H9 (cell line): Measurements from ENCODE around the gene EXO1. TPM values are rescaled to one million over a fixed set of nuclear protein-coding genes. Genes with fewer than 3 reads are reported as not detected.

Experiments
- DNase-seq: peaks from one replicate; pipeline ENCODE4 v3.0.0-alpha.2; 2017
- H2AFZ ChIP-seq: one replicate; pipeline ENCODE4 v1.6.1; 2013; ENCODE audit warnings: mild to moderate bottlenecking, low read length, control low read depth, moderate library complexity
- H2AK5ac ChIP-seq: 2 replicates; pipeline ENCODE4 v1.6.1; 2013; ENCODE audit warnings: low read length, control low read depth, mixed read lengths; ENCODE audit not compliant: insufficient read length
- H2BK120ac ChIP-seq: one replicate; pipeline ENCODE4 v1.6.1; 2013; ENCODE audit warnings: low read depth, mild to moderate bottlenecking, low read length, control low read depth, inconsistent platforms; ENCODE audit not compliant: poor library complexity, severe bottlenecking
- H2BK12ac ChIP-seq: 2 replicates; pipeline ENCODE4 v1.6.1; 2013; ENCODE audit warnings: low read length, control low read depth, mixed read lengths, low read depth; ENCODE audit not compliant: insufficient read length
- H2BK15ac ChIP-seq: 2 replicates; pipeline ENCODE4 v1.6.1; 2013; ENCODE audit warnings: low read depth, low read length, control low read depth
- H2BK20ac ChIP-seq: one replicate; pipeline ENCODE4 v1.6.1; 2013; ENCODE audit warnings: low read depth, mild to moderate bottlenecking, low read length, control low read depth, inconsistent platforms; ENCODE audit not compliant: poor library complexity, severe bottlenecking
- H2BK5ac ChIP-seq: 2 replicates; pipeline ENCODE4 v1.6.1; 2013; ENCODE audit warnings: low read length, control low read depth, mixed read lengths; ENCODE audit not compliant: insufficient read length
- H3K14ac ChIP-seq: 2 replicates; pipeline ENCODE4 v1.6.1; 2013; ENCODE audit warnings: low read length, control low read depth; ENCODE audit not compliant: insufficient read depth
- H3K18ac ChIP-seq: 2 replicates; pipeline ENCODE4 v1.6.1; 2013; ENCODE audit warnings: low read depth, mild to moderate bottlenecking, mixed read lengths, low read length, control low read depth; ENCODE audit not compliant: insufficient read length
- H3K23ac ChIP-seq: 2 replicates; pipeline ENCODE4 v1.6.1; 2013; ENCODE audit warnings: low read length, control low read depth, mixed read lengths, low read depth; ENCODE audit not compliant: insufficient read length
- H3K23me2 ChIP-seq: 2 replicates; pipeline ENCODE4 v1.6.1; 2013; ENCODE audit warnings: low read depth, mild to moderate bottlenecking, mixed read lengths, low read length, control low read depth; ENCODE audit not compliant: insufficient read length, poor library complexity, severe bottlenecking
- H3K27ac ChIP-seq: 2 replicates; pipeline ENCODE4 v1.5.1; 2013; ENCODE audit warnings: low read length, control low read depth, mixed read lengths, low read depth; ENCODE audit not compliant: insufficient read length
- H3K27me3 ChIP-seq: 2 replicates; pipeline ENCODE4 v1.6.1; 2013; ENCODE audit warnings: low read length, control low read depth, inconsistent platforms; ENCODE audit not compliant: insufficient read depth
- H3K4ac ChIP-seq: 2 replicates; pipeline ENCODE4 v1.6.1; 2013; ENCODE audit warnings: low read depth, mild to moderate bottlenecking, control low read depth, inconsistent platforms, low read length, moderate library complexity
- H3K4me1 ChIP-seq: 2 replicates; pipeline ENCODE4 v1.6.1; 2013; ENCODE audit warnings: low read length, control low read depth, inconsistent platforms; ENCODE audit not compliant: insufficient read depth
- H3K4me2 ChIP-seq: 2 replicates; pipeline ENCODE4 v1.6.1; 2013; ENCODE audit warnings: low read length, control low read depth, mixed read lengths; ENCODE audit not compliant: insufficient read length, insufficient read depth
- H3K56ac ChIP-seq: 2 replicates; pipeline ENCODE4 v1.6.1; 2013; ENCODE audit warnings: low read depth, mild to moderate bottlenecking, mixed read lengths, low read length, control low read depth; ENCODE audit not compliant: insufficient read length
- H3K79me1 ChIP-seq: 2 replicates; pipeline ENCODE4 v1.6.1; 2013; ENCODE audit warnings: low read depth, mild to moderate bottlenecking, moderate library complexity, low read length, control low read depth, inconsistent platforms; ENCODE audit not compliant: insufficient read depth, poor library complexity, severe bottlenecking
- H3K79me2 ChIP-seq: 2 replicates; pipeline ENCODE4 v1.6.1; 2013; ENCODE audit warnings: low read length, control low read depth, inconsistent platforms; ENCODE audit not compliant: insufficient read depth
- H3K9ac ChIP-seq: 2 replicates; pipeline ENCODE4 v1.6.1; 2013; ENCODE audit warnings: low read length, control low read depth, mixed read lengths; ENCODE audit not compliant: insufficient read length; ENCODE audit errors: extremely low read depth
- H3K9me3 ChIP-seq: one replicate; pipeline ENCODE4 v1.6.1; 2013; ENCODE audit warnings: low read depth, low read length, inconsistent platforms; ENCODE audit not compliant: control insufficient read depth
- H3T11ph ChIP-seq: one replicate; pipeline ENCODE4 v1.6.1; 2013; ENCODE audit warnings: mild to moderate bottlenecking, low read length, control low read depth, inconsistent platforms
- H4K20me1 ChIP-seq: one replicate; pipeline ENCODE4 v1.6.1; 2013; ENCODE audit not compliant: control insufficient read depth, insufficient read length, insufficient read depth
- H4K5ac ChIP-seq: 2 replicates; pipeline ENCODE4 v1.6.1; 2013; ENCODE audit warnings: low read depth, mild to moderate bottlenecking, mixed read lengths, low read length, control low read depth; ENCODE audit not compliant: insufficient read length
- H4K8ac ChIP-seq: replicated peaks from 2 replicates; pipeline ENCODE4 v1.6.1; 2013; ENCODE audit warnings: low read length, control low read depth, mixed read lengths, low read depth; ENCODE audit not compliant: insufficient read length
- H4K91ac ChIP-seq: 2 replicates; pipeline ENCODE4 v1.6.1; 2013; ENCODE audit warnings: low read depth, mild to moderate bottlenecking, moderate library complexity, mixed read lengths, low read length, control low read depth; ENCODE audit not compliant: insufficient read length
- H3K27ac Mint-ChIP-seq, 3 experiments: 2 replicates in 2 of 3; 3 replicates in 1 of 3; pipeline ENCODE4 v1.8.0; 2020 to 2021; ENCODE audit warnings: mixed read lengths in 3 of 3, mild to moderate bottlenecking in 1 of 3, moderate library complexity in 1 of 3
- H3K27me3 Mint-ChIP-seq: 2 replicates; pipeline ENCODE4 v1.8.0; 2021; ENCODE audit warnings: low read depth, mild to moderate bottlenecking, moderate library complexity, mixed read lengths
- H3K36me3 Mint-ChIP-seq, 3 experiments: 2 replicates in 2 of 3; 3 replicates in 1 of 3; pipeline ENCODE4 v1.8.0; 2020 to 2021; ENCODE audit warnings: low read depth in 3 of 3, mixed read lengths in 3 of 3; ENCODE audit not compliant: insufficient read depth in 1 of 3
- H3K4me1 Mint-ChIP-seq, 2 experiments: 2 replicates each; pipeline ENCODE4 v1.8.0; 2020; ENCODE audit warnings: mixed read lengths in 2 of 2
- H3K4me3 Mint-ChIP-seq, 2 experiments: 2 replicates in 1 of 2; 3 replicates in 1 of 2; pipeline ENCODE4 v1.8.0; 2020 to 2021; ENCODE audit warnings: mild to moderate bottlenecking in 2 of 2, mixed read lengths in 2 of 2, moderate library complexity in 1 of 2
- H3K9me3 Mint-ChIP-seq, 2 experiments: 2 replicates in 1 of 2; 3 replicates in 1 of 2; pipeline ENCODE4 v1.8.0; 2020; ENCODE audit warnings: mild to moderate bottlenecking in 2 of 2, mixed read lengths in 2 of 2, moderate library complexity in 1 of 2
- WGBS: extraction: QIAGEN DNeasy Blood & Tissue Kit; methylation state at CpG from one replicate; pipeline ENCODE4 v1.1.7; 2013; ENCODE audit warnings: missing lambda C conversion rate, low lambda C conversion rate, mixed read lengths; ENCODE audit not compliant: insufficient read length; ENCODE audit errors: extremely low coverage; 5-methylcytosine and 5-hydroxymethylcytosine counted together
- total RNA-seq: library from RNA; stranded (reverse); gene quantifications from 2 replicates; pipeline ENCODE4 v1.2.1, GENCODE V29; 2021
- TF ChIP-seq, protein P1 (sequence below): fragments of 200-600 bp; sonication (generic); conservative IDR thresholded peaks from 3 replicates; pipeline ENCODE4 v1.8.0; 2021; ENCODE audit warnings: antibody characterized with exemption, mild to moderate bottlenecking

Gene EXO1
- total RNA-seq, 1 experiment from 2014 or later = 43.2 TPM

GRCh38 chr1:241844593-241844992 is 3.4 kb upstream of the EXO1 start:
- Histone ChIP-seq H3K18ac (no peak overlapping the region), H2BK5ac (no peak overlapping the region), H3K27ac (no peak overlapping the region), H3K9ac (no peak overlapping the region), H3K27me3 (no peaks in the 10 kb centered on the region), H2BK15ac (no peak overlapping the region), H4K5ac (no peak overlapping the region), H4K8ac (no peak overlapping the region), H3K79me2 (peaks cover 4% of the 10 kb centered on the region; the same call in 1 of the 2 replicates), H3K56ac (no peak overlapping the region), H4K20me1 (no peaks in the 10 kb centered on the region), H3K14ac (no peak overlapping the region), H2BK12ac (no peak overlapping the region), H3K9me3 (no peaks in the 10 kb centered on the region), H3K79me1 (no peaks in the 10 kb centered on the region), H3K23ac (no peak overlapping the region), H2BK20ac (no peak overlapping the region), H3K4ac (no peak overlapping the region), H2AK5ac (no peak overlapping the region), H2AFZ (no peak overlapping the region), H2BK120ac (no peak overlapping the region), H3K4me2 (no peak overlapping the region), H4K91ac (no peak overlapping the region), H3T11ph (no peak overlapping the region), H3K23me2 (peaks cover 12% of the 10 kb centered on the region), H3K4me1 (no peaks in the 10 kb centered on the region; the same call in 1 of the 2 replicates)
- Mint-ChIP-seq H3K36me3 (peaks cover 6 to 10% (median 8%) of the 10 kb centered on the region in 3 experiments), H3K27me3 (no peaks in the 10 kb centered on the region; the same call in 1 of the 2 replicates), H3K4me3 (no peak overlapping the region), H3K9me3 (no peaks in the 10 kb centered on the region), H3K27ac (no peak overlapping the region), H3K4me1 (peaks cover 18% of the 10 kb centered on the region in 2 experiments)
- DNase-seq = no peak
- TF ChIP-seq, protein P1, sequence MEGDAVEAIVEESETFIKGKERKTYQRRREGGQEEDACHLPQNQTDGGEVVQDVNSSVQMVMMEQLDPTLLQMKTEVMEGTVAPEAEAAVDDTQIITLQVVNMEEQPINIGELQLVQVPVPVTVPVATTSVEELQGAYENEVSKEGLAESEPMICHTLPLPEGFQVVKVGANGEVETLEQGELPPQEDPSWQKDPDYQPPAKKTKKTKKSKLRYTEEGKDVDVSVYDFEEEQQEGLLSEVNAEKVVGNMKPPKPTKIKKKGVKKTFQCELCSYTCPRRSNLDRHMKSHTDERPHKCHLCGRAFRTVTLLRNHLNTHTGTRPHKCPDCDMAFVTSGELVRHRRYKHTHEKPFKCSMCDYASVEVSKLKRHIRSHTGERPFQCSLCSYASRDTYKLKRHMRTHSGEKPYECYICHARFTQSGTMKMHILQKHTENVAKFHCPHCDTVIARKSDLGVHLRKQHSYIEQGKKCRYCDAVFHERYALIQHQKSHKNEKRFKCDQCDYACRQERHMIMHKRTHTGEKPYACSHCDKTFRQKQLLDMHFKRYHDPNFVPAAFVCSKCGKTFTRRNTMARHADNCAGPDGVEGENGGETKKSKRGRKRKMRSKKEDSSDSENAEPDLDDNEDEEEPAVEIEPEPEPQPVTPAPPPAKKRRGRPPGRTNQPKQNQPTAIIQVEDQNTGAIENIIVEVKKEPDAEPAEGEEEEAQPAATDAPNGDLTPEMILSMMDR = no peak
- WGBS = no CpG with 5 or more reads among the region's 6 CpGs
